ENCODE data around the gene NCEH1. TPM values are rescaled to one million over a fixed set of nuclear protein-coding genes. Genes with fewer than 3 reads are reported as not detected.

NCEH1 gene
- total RNA-seq, 2 donors from 2014 or later = 14.1 to 16.5 TPM

DNA sequence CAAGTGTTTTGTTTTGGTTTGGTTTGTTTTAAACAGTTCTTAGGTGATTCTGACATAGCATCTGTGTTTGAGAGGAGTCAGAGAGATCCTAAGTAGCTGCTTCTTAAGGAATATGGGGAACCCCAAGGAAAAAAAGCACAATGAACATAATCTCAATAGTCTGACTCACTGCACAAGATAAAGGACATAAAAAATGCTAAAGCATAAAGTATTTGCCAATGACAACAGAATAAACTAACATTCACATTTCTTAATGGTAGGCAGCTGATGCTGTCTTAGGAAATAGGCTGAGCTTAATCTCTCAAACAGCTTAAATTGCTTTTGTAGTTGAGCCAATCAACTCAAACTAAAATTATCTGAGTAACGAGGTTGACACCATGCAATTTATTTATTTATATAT, 2.9 kb downstream of the NCEH1 start:
- TF ChIP-seq, protein P1, sequence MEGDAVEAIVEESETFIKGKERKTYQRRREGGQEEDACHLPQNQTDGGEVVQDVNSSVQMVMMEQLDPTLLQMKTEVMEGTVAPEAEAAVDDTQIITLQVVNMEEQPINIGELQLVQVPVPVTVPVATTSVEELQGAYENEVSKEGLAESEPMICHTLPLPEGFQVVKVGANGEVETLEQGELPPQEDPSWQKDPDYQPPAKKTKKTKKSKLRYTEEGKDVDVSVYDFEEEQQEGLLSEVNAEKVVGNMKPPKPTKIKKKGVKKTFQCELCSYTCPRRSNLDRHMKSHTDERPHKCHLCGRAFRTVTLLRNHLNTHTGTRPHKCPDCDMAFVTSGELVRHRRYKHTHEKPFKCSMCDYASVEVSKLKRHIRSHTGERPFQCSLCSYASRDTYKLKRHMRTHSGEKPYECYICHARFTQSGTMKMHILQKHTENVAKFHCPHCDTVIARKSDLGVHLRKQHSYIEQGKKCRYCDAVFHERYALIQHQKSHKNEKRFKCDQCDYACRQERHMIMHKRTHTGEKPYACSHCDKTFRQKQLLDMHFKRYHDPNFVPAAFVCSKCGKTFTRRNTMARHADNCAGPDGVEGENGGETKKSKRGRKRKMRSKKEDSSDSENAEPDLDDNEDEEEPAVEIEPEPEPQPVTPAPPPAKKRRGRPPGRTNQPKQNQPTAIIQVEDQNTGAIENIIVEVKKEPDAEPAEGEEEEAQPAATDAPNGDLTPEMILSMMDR (conservative IDR thresholded peaks at IDR 0.05) = no peak
- Histone ChIP-seq H3K9ac (ENCODE audit: extremely low read depth, low read length, poor library complexity, severe bottlenecking) (no peak overlapping the region), H3K9me3 (ENCODE audit: control insufficient read depth, low read length) (no peaks in the 10 kb centered on the region), H3K4me3 (ENCODE audit: low read length) (no peak overlapping the region), H3K36me3 (ENCODE audit: control insufficient read depth, insufficient read depth, low read length) (no peaks in the 10 kb centered on the region), H3K27ac (ENCODE audit: low read depth, low read length) (no peak overlapping the region), H3K27me3 (ENCODE audit: control insufficient read depth, insufficient read depth, low read length, poor library complexity, severe bottlenecking) (no peaks in the 10 kb centered on the region), H3K4me1 (ENCODE audit: control insufficient read depth, insufficient read depth, low read length) (no peaks in the 10 kb centered on the region)
- no peak overlapping the region for H3K27ac Mint-ChIP-seq
- DNase-seq = no peak
- no peaks in the 10 kb centered on the region for H3K9me3 Mint-ChIP-seq
- H3K36me3 Mint-ChIP-seq (ENCODE audit: low read depth) = peaks cover 2% of the 10 kb centered on the region
- H3K27me3 Mint-ChIP-seq (ENCODE audit: insufficient read depth) = no peaks in the 10 kb centered on the region
- 80% methylated on average over 1 of the region's 1 CpG; no CpG with 5 or more reads in 1 of the 2 experiments for WGBS, 2 experiments (ENCODE audit: insufficient coverage in 1 of 2, insufficient read length in 1 of 2)
- peaks cover 25% of the 10 kb centered on the region for H3K4me1 Mint-ChIP-seq
- H3K4me3 Mint-ChIP-seq = no peak overlapping the region

DNA sequence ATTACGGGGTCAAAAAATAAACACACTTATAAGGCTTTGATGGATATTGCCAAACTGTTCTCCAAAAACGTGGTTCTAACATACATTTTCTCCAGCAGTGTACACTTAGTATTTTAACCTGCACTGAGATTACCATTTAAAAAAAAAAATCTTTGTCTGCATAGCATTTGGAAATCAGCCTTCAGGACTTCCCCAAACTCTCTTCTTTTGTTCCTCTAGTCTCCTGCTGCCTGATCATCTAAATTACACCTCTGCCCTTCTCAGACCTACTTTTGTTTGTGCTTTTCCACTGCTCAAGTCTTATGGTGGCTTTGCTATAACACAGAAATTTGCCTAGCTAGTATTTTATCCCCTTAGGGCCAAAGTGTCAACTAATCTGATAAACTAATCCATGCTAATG, 3.8 kb downstream of the NCEH1 start:
- TF ChIP-seq, protein P1 (conservative IDR thresholded peaks at IDR 0.05) = no peak
- Mint-ChIP-seq H3K27ac (no peak overlapping the region), H3K4me3 (no peak overlapping the region), H3K9me3 (no peaks in the 10 kb centered on the region), H3K36me3 (ENCODE audit: low read depth) (peaks cover 2% of the 10 kb centered on the region), H3K27me3 (ENCODE audit: insufficient read depth) (no peaks in the 10 kb centered on the region), H3K4me1 (peaks cover 25% of the 10 kb centered on the region)
- Histone ChIP-seq H3K9ac (ENCODE audit: extremely low read depth, low read length, poor library complexity, severe bottlenecking) (no peak overlapping the region), H3K9me3 (ENCODE audit: control insufficient read depth, low read length) (no peaks in the 10 kb centered on the region), H3K4me1 (ENCODE audit: control insufficient read depth, insufficient read depth, low read length) (no peaks in the 10 kb centered on the region), H3K27me3 (ENCODE audit: control insufficient read depth, insufficient read depth, low read length, poor library complexity, severe bottlenecking) (no peaks in the 10 kb centered on the region), H3K4me3 (ENCODE audit: low read length) (no peak overlapping the region), H3K27ac (ENCODE audit: low read depth, low read length) (no peak overlapping the region), H3K36me3 (ENCODE audit: control insufficient read depth, insufficient read depth, low read length) (no peaks in the 10 kb centered on the region)
- no peak for DNase-seq
- WGBS, 2 experiments (ENCODE audit: insufficient coverage in 1 of 2, insufficient read length in 1 of 2) = 87 to 88% methylated on average over 2 of the region's 2 CpGs

DNA sequence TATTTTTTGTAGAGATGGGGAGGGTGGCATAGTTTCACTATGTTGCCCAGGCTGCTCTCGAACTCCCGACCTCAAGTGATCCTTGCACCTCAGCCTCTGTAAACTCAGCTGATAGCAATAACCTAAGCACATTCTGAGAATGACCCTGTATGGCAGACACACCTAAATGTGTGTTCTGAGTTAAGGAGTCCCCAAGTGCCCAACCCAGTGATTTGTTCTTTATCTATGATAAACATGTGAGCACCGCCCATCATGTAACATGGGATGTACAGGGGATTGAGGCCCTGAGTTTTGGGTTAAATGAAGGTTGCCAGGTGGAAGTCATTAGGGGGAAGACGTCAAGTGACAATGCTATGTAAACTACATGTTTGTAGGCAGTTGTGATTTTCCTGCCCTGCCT, 5.7 kb downstream of the NCEH1 start:
- Mint-ChIP-seq H3K9me3 (no peaks in the 10 kb centered on the region), H3K27ac (no peak overlapping the region), H3K36me3 (ENCODE audit: low read depth) (peaks cover 2% of the 10 kb centered on the region), H3K4me1 (peaks cover 21% of the 10 kb centered on the region), H3K27me3 (ENCODE audit: insufficient read depth) (no peaks in the 10 kb centered on the region), H3K4me3 (no peak overlapping the region)
- TF ChIP-seq, protein P1 (conservative IDR thresholded peaks at IDR 0.05) = no peak
- no peaks in the 10 kb centered on the region for H3K9me3 ChIP-seq (ENCODE audit: control insufficient read depth, low read length)
- H3K27ac ChIP-seq (ENCODE audit: low read depth, low read length) = no peak overlapping the region
- no peaks in the 10 kb centered on the region for H3K4me1 ChIP-seq (ENCODE audit: control insufficient read depth, insufficient read depth, low read length)
- DNase-seq = no peak
- no peaks in the 10 kb centered on the region for H3K27me3 ChIP-seq (ENCODE audit: control insufficient read depth, insufficient read depth, low read length, poor library complexity, severe bottlenecking)
- H3K36me3 ChIP-seq (ENCODE audit: control insufficient read depth, insufficient read depth, low read length) = no peaks in the 10 kb centered on the region
- no peak overlapping the region for H3K9ac ChIP-seq (ENCODE audit: extremely low read depth, low read length, poor library complexity, severe bottlenecking)
- no peak overlapping the region for H3K4me3 ChIP-seq (ENCODE audit: low read length)
- 89 to 95% methylated on average over 2 to 4 of the region's 4 CpGs for WGBS, 2 experiments (ENCODE audit: insufficient coverage in 1 of 2, insufficient read length in 1 of 2)

Measured in endodermal cell (in vitro differentiated cells).